ENCODE results near the gene PGAP3. TPM values are rescaled to one million over a fixed set of nuclear protein-coding genes. Genes with fewer than 3 reads are reported as not detected.
"Not testable (repeated sequence)": the region's sequence is repeated elsewhere in the genome, so short reads cannot be mapped to it uniquely, and the experiment has no call there.

Gene PGAP3
- total and polyA plus RNA-seq, 12 donors: 9.2 to 18.2 (median 13.8) TPM

GRCh38 chr17:39711851-39712250 is 24.0 kb upstream of the PGAP3 start:
- no peaks in the 10 kb centered on the region for H3K27me3 ChIP-seq
- H3K36me3 ChIP-seq: peaks cover 0 to 100% (median 42%) of the 10 kb centered on the region in 9 donors
- intact Hi-C loops (cut with DNase I): no loop called here
- H3K4me3 ChIP-seq: no peak overlapping the region
- DNase-seq (no peak), ATAC-seq (no peak)
- TF ChIP-seq, protein P1, sequence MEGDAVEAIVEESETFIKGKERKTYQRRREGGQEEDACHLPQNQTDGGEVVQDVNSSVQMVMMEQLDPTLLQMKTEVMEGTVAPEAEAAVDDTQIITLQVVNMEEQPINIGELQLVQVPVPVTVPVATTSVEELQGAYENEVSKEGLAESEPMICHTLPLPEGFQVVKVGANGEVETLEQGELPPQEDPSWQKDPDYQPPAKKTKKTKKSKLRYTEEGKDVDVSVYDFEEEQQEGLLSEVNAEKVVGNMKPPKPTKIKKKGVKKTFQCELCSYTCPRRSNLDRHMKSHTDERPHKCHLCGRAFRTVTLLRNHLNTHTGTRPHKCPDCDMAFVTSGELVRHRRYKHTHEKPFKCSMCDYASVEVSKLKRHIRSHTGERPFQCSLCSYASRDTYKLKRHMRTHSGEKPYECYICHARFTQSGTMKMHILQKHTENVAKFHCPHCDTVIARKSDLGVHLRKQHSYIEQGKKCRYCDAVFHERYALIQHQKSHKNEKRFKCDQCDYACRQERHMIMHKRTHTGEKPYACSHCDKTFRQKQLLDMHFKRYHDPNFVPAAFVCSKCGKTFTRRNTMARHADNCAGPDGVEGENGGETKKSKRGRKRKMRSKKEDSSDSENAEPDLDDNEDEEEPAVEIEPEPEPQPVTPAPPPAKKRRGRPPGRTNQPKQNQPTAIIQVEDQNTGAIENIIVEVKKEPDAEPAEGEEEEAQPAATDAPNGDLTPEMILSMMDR (IDR thresholded peaks at IDR 0.05): no peak
- no peaks in the 10 kb centered on the region for H3K9me3 ChIP-seq
- peaks cover 0 to 15% (median 10%) of the 10 kb centered on the region in 9 donors for H3K4me1 ChIP-seq
- 94 to 97% methylated on average over 10 of the region's 10 CpGs for WGBS, 2 donors
- no peak overlapping the region for H3K27ac ChIP-seq

DNA sequence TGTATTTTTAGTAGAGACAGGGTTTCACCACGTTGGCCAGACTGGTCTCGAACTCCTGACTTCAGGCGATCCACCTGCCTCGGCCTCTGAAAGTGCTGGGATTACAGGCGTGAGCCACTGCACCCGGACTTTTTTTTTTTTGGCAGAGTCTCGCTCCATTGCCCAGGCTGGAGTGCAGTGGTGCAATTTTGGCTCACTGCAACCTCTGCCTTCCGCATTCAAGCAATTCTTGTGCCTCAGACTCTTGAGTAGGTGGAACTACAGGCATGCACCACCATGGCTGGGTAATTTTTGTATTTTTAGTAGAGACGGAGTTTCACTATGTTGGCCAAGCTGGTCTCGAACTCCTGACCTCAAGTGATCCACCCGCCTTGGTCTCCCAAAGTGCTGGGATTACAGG is 23.2 kb upstream of the PGAP3 start:
- not testable (repeated sequence) for H3K9me3 ChIP-seq, DNase-seq
- 82% methylated on average over 11 of the region's 11 CpGs for WGBS, 2 donors

DNA sequence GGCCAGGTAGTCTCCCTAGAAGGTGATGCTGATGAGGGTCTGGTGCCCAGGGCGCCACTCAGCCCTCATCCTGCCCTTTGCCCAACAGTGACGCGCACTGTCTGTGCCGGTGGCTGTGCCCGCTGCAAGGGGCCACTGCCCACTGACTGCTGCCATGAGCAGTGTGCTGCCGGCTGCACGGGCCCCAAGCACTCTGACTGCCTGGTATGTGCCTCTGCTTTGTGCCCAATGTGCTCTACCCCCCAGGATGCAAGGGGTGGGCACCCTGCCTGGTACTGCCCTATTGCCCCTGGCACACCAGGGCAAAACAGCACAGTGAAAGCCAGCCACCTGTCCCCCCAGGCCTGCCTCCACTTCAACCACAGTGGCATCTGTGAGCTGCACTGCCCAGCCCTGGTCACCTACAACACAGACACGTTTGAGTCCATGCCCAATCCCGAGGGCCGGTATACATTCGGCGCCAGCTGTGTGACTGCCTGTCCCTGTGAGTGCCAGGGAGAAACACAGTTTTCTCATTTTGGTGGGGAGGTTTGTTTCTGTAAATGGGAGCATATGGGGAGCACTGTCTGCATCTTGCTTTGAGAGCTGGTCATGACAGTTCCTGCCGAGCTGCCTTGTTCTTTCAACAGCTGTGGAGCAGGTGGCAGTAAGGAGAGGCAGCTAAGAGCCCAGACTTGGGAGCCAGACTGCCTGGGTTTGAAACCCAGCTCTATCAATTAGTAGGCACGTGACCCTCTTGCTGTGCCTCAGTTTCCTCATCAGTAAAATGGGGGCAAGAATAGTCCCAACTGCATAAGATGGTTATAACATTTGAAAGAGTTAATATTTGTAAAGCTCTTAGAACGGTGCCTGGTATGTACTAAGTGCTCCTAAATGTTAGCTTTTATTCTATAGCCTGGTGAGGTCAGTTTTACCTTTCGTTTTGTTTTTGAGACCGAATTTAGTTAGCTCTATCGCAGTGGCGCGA is 22.4 kb upstream of the PGAP3 start:
- intact Hi-C loops (cut with DNase I): no loop called here
- DNase-seq: no peak
- TF ChIP-seq, protein P1 (IDR thresholded peaks at IDR 0.05): no peak

More for the DNA sequence above, 23.2 kb upstream of the PGAP3 start:
- intact Hi-C loops (cut with DNase I); H3K27ac ChIP-seq; H3K4me3 ChIP-seq; ATAC-seq; H3K27me3 ChIP-seq: not testable (repeated sequence)
- Histone ChIP-seq H3K36me3 (peaks cover 0 to 94% (median 42%) of the 10 kb centered on the region in 9 donors), H3K4me1 (peaks cover 0 to 15% (median 6%) of the 10 kb centered on the region in 9 donors)

DNA sequence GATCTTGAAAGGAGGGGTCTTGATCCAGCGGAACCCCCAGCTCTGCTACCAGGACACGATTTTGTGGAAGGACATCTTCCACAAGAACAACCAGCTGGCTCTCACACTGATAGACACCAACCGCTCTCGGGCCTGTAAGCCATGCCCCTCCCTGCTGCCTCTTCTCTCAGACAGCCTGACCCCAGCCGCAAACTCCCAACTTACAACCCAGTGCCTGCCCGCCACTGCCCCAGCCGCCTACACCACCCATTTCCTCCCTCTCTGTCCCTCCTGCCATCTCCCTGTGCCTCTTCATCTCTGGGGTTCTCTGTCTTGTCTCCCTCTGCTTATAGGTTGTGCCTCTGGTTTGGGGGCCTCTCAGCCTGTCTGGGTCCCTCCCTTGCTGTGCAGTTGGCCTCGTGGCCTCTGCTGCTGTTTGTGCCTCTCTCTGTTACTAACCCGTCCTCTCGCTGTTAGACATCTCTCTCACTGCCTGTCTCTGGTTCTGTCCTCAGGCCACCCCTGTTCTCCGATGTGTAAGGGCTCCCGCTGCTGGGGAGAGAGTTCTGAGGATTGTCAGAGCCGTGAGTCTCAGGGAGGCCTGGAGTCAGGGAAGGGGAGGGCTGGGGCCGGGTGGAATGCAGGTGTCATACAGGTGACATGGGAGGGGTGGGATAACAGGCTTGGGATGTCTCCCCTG is 21.6 kb upstream of the PGAP3 start:
- Histone ChIP-seq H3K9me3 (no peaks in the 10 kb centered on the region), H3K36me3 (peaks cover 0 to 77% (median 33%) of the 10 kb centered on the region in 9 donors), H3K27ac (no peak overlapping the region), H3K27me3 (no peaks in the 10 kb centered on the region), H3K4me1 (peaks cover 3 to 26% (median 14%) of the 10 kb centered on the region in 9 donors), H3K4me3 (no peak overlapping the region)
- WGBS, 2 donors: 85 to 86% methylated on average over 14 of the region's 14 CpGs
- intact Hi-C loops (cut with DNase I): no loop called here
- no peak for ATAC-seq
- no peak for DNase-seq
- TF ChIP-seq, protein P1 (IDR thresholded peaks at IDR 0.05): no peak

More for the DNA sequence above, 22.4 kb upstream of the PGAP3 start:
- Histone ChIP-seq H3K36me3 (peaks cover 0 to 86% (median 35%) of the 10 kb centered on the region in 9 donors), H3K9me3 (no peaks in the 10 kb centered on the region), H3K27ac (no peak overlapping the region), H3K4me3 (no peak overlapping the region), H3K4me1 (peaks cover 2 to 17% (median 9%) of the 10 kb centered on the region in 9 donors), H3K27me3 (no peaks in the 10 kb centered on the region)
- 89 to 91% methylated on average over 20 of the region's 20 CpGs for WGBS, 2 donors
- ATAC-seq: no peak

Measured in heart right ventricle (tissue), 16 donors.